ES-I3 (cell line): ENCODE results near the gene TBC1D9.

ENCODE experiments used
- H3K36me3 ChIP-seq: 2 replicates; pipeline ENCODE4 v1.6.1; 2013; ENCODE audit warnings: mild to moderate bottlenecking, low read length, control low read depth, moderate library complexity; ENCODE audit not compliant: insufficient read depth
- H3K4me1 ChIP-seq: 2 replicates; pipeline ENCODE4 v1.6.1; 2013; ENCODE audit warnings: mild to moderate bottlenecking, control low read depth, low read length; ENCODE audit not compliant: insufficient read depth
- H3K9ac ChIP-seq: 2 replicates; pipeline ENCODE4 v1.6.1; 2013; ENCODE audit warnings: low read depth, mild to moderate bottlenecking, low read length, moderate library complexity
- H3K9me3 ChIP-seq: 2 replicates; pipeline ENCODE4 v1.6.1; 2013; ENCODE audit warnings: mild to moderate bottlenecking, low read length, moderate library complexity; ENCODE audit not compliant: control insufficient read depth, insufficient read depth

TBC1D9 gene

GRCh38 chr4:140633124-140633523, 123.1 kb downstream of the TBC1D9 start:
- Histone ChIP-seq H3K4me1 (peaks cover 19% of the 10 kb centered on the region), H3K36me3 (no peaks in the 10 kb centered on the region), H3K9ac (no peak overlapping the region), H3K9me3 (no peaks in the 10 kb centered on the region)

DNA sequence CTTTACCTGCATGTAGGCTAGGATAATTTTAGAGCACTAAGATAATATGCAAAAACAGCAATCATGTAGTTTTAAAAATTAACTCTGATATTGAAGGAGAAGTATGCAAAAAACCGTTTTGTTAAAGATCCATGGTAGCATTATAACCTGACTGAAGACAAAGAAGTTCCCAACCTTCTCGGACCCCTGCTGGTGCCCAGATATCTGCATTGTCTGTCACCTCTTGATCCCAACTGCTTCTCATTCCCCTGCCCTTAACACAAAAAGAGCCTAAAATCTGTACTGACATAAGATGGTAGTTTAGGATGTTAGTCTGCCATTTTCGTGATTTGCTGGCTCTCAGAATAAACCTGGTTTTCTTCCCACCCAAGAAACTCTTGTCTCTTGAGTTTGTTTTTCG, 125.9 kb downstream of the TBC1D9 start:
- no peaks in the 10 kb centered on the region for H3K9me3 ChIP-seq
- H3K9ac ChIP-seq, result no peak overlapping the region
- H3K4me1 ChIP-seq, result peaks cover 11% of the 10 kb centered on the region
- H3K36me3 ChIP-seq, result no peaks in the 10 kb centered on the region

DNA sequence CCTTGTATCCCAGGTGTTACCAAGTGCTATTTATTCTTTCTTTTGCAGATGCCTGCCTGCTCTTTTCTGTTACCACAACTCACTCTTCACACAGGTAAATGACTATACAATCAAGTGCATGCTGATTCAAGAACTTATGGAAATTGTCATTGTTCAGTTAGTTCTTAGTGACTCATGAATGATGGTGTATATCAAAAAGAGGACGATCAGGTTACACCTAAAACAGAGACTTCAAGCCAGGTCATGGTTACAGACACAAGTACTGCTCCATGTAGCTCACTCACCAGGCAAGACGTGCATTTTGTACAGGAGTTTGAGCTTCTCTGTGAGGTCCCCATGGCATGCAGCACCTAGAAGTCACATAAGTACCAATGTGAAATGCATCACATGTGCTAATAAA, 128.2 kb downstream of the TBC1D9 start:
- Histone ChIP-seq H3K9ac (no peak overlapping the region), H3K9me3 (no peaks in the 10 kb centered on the region), H3K4me1 (peaks cover 8% of the 10 kb centered on the region; the same call in 1 of the 2 replicates), H3K36me3 (no peaks in the 10 kb centered on the region)

GRCh38 chr4:140626661-140627376, 129.4 kb downstream of the TBC1D9 start:
- no peak overlapping the region for H3K9ac ChIP-seq
- no peaks in the 10 kb centered on the region for H3K36me3 ChIP-seq
- peaks cover 8% of the 10 kb centered on the region; the same call in 1 of the 2 replicates for H3K4me1 ChIP-seq

GRCh38 chr4:140622333-140622958, 133.7 kb downstream of the TBC1D9 start:
- Histone ChIP-seq H3K4me1 (peaks cover 10% of the 10 kb centered on the region; the same call in 1 of the 2 replicates), H3K9me3 (no peaks in the 10 kb centered on the region), H3K9ac (no peak overlapping the region), H3K36me3 (no peaks in the 10 kb centered on the region)

More at GRCh38 chr4:140626661-140627376, 129.4 kb downstream of the TBC1D9 start:
- no peaks in the 10 kb centered on the region for H3K9me3 ChIP-seq

DNA sequence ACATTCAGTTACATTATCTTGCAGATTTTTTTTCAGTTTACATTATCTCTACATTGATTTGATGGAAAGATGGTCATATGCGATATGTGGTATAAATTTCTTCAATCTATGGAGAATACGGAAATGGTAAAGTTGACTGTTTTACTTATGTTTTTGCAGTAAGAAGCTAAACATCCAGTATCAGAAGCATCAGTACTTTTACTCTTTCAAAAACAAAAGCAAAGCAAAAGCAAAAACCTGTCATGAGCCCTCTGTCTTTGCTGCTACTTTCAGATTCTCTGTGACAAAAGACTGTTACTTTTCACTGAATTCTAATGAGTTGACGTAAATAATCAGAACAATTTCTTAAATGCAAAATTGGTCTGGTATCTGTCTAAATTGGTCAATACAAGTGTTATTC, 135.0 kb downstream of the TBC1D9 start:
- Histone ChIP-seq H3K36me3 (no peaks in the 10 kb centered on the region), H3K9ac (no peak overlapping the region), H3K9me3 (no peaks in the 10 kb centered on the region), H3K4me1 (peaks cover 14% of the 10 kb centered on the region; the same call in 1 of the 2 replicates)

DNA sequence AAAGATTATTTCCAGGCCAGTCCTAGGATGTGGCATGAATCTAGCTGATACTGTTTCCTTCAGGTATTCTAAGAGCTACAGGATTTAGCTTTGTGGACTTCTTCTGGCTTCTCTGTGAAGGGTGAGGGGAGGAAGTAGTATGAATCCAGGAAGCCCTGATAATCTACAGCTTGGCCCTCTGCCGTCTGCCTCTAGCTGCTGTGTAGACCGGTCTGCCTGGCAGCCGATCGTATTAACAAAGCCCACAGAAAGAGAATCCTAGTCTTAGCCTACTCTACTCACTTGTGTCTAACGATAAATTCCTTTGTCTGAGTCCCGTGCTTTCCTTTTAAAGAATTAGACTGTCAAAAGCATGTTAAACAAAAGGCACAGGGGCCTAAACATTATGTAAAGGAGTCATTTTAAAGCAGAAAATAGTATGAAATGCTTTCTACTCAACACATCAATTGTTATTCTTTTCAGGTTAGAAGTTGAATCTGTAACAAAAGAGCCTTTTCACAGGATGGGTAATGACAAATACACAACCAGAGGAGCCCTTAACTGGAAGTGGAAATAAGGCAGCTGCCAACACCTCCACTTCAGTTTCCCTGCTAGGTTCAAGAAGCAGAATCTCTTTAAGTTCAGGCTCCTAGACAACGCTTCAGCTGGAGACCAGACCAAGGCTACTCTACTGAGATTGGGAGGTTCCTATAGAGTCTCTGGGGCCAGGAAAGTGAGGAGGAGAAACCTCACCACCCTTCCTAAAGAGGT, 138.5 kb downstream of the TBC1D9 start:
- no peaks in the 10 kb centered on the region for H3K9me3 ChIP-seq
- H3K4me1 ChIP-seq, result peaks cover 14% of the 10 kb centered on the region; the same call in 1 of the 2 replicates
- no peaks in the 10 kb centered on the region for H3K36me3 ChIP-seq
- no peak overlapping the region for H3K9ac ChIP-seq

DNA sequence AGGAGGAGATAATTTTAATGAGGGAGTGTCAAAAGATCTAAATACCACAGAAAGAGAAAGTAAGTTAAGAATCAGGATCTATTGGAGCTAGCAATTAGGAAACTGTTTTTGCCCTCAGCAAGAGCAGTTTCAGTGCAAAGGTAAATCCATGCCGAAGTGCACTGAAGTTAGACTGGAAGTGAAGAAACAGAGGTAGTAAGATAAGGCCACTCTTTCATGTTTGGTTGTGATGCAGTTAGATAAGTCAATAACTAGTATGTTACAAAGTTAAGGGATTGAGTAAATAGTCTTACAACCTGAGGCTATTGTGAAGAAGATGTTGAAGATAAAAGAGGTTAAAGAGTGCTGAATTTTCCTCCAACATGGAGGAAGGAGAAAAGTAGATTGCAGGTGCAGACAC, 140.7 kb downstream of the TBC1D9 start:
- Histone ChIP-seq H3K9me3 (no peaks in the 10 kb centered on the region), H3K36me3 (no peaks in the 10 kb centered on the region), H3K4me1 (peaks cover 14% of the 10 kb centered on the region; the same call in 1 of the 2 replicates), H3K9ac (no peak overlapping the region)

GRCh38 chr4:140612357-140612756, 143.8 kb downstream of the TBC1D9 start:
- no peaks in the 10 kb centered on the region for H3K9me3 ChIP-seq
- H3K36me3 ChIP-seq, result no peaks in the 10 kb centered on the region
- no peak overlapping the region for H3K9ac ChIP-seq
- H3K4me1 ChIP-seq, result peaks cover 3% of the 10 kb centered on the region; the same call in 1 of the 2 replicates

- no peaks in the 10 kb centered on the region for H3K36me3 ChIP-seq
- H3K4me1 ChIP-seq, result no peaks in the 10 kb centered on the region
- H3K9ac ChIP-seq, result no peak overlapping the region
- H3K9me3 ChIP-seq, result no peaks in the 10 kb centered on the region
Measured at GRCh38 chr4:140611854-140612253, 144.3 kb downstream of the TBC1D9 start.

DNA sequence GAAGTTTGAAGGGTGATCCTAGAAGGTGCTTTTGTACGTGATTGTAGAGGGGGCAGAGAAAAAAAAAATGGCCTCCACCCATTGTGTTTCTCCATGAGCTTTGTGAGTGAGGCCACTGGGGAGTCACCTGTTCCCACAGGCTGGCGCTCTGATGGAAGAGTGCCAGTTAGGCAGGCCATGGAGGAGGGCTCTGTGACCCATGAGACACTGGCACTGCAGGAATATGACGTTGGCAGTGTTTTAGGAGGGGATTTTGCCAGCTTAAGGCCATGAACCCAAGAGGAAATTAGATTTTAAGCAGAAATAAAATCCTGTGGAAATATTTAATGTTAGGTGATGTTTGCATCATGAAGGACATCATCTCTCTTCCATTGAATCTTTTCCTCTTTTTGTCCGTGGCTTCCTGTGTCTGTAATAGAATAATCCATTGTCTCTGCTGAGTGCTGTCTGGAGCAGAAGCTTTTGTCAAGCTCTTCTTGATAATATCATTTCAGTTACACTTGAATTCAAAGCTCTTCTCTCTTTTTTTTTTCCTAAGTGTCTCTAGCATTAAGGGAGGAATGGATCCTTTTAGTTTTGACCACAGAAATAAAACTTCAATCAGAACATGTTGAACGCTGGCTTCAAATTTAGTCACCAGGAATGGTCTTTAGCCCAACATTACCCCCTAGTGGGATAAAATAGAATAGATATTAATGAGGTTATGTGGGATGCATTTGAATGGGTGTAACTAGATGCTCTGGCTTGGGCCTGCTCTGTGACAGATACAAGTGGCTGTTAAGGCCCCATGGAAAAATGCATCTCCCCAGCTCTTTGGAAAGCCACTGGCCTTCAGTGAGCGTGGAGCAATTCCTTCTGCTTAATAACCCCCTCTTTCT, 146.4 kb downstream of the TBC1D9 start:
- H3K9me3 ChIP-seq, result no peaks in the 10 kb centered on the region
- no peak overlapping the region for H3K9ac ChIP-seq
- no peaks in the 10 kb centered on the region for H3K4me1 ChIP-seq
- no peaks in the 10 kb centered on the region for H3K36me3 ChIP-seq

DNA sequence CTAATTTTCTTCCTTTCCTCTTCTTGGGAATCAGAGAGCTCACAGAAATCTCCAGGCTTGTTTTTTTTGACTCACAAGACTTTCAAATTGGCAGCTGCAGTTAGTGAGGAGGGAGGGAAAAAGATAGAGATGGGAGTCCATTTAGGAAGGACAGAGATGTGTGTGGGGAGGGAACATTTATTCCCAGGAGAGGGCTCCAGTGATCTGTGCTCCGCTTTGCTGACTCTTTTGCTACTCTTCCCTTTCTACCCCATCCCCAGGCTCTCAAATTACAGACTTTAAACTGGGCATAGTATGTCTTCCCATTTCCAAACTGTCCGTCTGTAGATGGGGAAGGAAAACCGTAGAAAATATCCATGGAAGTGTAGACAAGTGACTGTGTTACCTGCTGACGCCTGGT, 148.3 kb downstream of the TBC1D9 start:
- 0 out of 2 replicates have a peak, but pooled peaks cover 4% of the 10 kb centered on the region for H3K4me1 ChIP-seq
- no peak overlapping the region for H3K9ac ChIP-seq
- H3K36me3 ChIP-seq, result no peaks in the 10 kb centered on the region
- H3K9me3 ChIP-seq, result no peaks in the 10 kb centered on the region

GRCh38 chr4:140604544-140604943, 151.6 kb downstream of the TBC1D9 start:
- Histone ChIP-seq H3K36me3 (no peaks in the 10 kb centered on the region), H3K9ac (no peak overlapping the region), H3K4me1 (0 out of 2 replicates have a peak, but pooled peaks cover 4% of the 10 kb centered on the region), H3K9me3 (no peaks in the 10 kb centered on the region)

DNA sequence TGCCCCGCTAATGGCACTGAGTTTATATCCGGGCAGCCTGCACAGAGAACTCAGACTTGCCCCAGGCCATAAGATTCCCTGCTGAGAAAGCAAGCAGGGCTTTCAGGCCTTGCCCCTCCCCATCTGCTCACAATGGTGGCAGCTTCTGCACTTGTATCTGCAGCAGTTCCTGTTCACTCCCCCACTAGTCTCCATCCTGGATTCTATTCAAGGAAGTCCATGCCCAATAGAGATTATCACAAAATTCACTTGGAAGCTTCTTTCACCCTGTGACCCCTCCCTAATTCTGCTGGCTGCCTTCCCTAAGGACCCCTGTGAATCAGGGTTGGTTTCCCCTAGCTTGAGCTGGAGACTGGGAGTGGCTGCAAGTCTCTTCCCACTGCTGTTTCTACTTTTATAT, 152.9 kb downstream of the TBC1D9 start:
- no peaks in the 10 kb centered on the region for H3K9me3 ChIP-seq
- H3K36me3 ChIP-seq, result no peaks in the 10 kb centered on the region
- no peak overlapping the region for H3K9ac ChIP-seq
- H3K4me1 ChIP-seq, result 0 out of 2 replicates have a peak, but pooled peaks cover 4% of the 10 kb centered on the region
